NCI-H1092 (cell line): ENCODE data around the gene DTWD2.
"Not testable (repeated sequence)": the region's sequence is repeated elsewhere in the genome, so short reads cannot be mapped to it uniquely, and the experiment has no call there.

Source experiments
- DNase-seq: peaks from one replicate; lab custom pipeline; 2025; lab: John Stamatoyannopoulos, UW

DTWD2 gene

GRCh38 chr5:118863345-118863744 lies 125.0 kb downstream of the DTWD2 start:
- no peak for DNase-seq

GRCh38 chr5:118862596-118862995 lies 125.8 kb downstream of the DTWD2 start:
- no peak for DNase-seq

- no peak for DNase-seq
Observed at GRCh38 chr5:118857700-118858099, 130.6 kb downstream of the DTWD2 start.

GRCh38 chr5:118854819-118855218 lies 133.5 kb downstream of the DTWD2 start:
- no peak for DNase-seq

- not testable (repeated sequence) for DNase-seq
Observed at GRCh38 chr5:118851785-118852184, 136.6 kb downstream of the DTWD2 start.

- DNase-seq, result not testable (repeated sequence)
Observed at GRCh38 chr5:118849507-118849906, 138.8 kb downstream of the DTWD2 start.

GRCh38 chr5:118844351-118844750 lies 144.0 kb downstream of the DTWD2 start:
- DNase-seq, result no peak

GRCh38 chr5:118834710-118835109 lies 153.6 kb downstream of the DTWD2 start:
- DNase-seq, result no peak

- DNase-seq, result no peak
Observed at GRCh38 chr5:118832974-118833373, 155.4 kb downstream of the DTWD2 start.

- DNase-seq, result no peak
Observed at GRCh38 chr5:118825226-118825625, 163.1 kb downstream of the DTWD2 start.

- no peak for DNase-seq
Observed at GRCh38 chr5:118818604-118819003, 169.7 kb downstream of the DTWD2 start.

- no peak for DNase-seq
Observed at GRCh38 chr5:118808441-118808840, 179.9 kb downstream of the DTWD2 start.

- no peak for DNase-seq
Observed at GRCh38 chr5:118806571-118806970, 181.8 kb downstream of the DTWD2 start.

GRCh38 chr5:118802335-118802734 lies 186.0 kb downstream of the DTWD2 start:
- no peak for DNase-seq

GRCh38 chr5:118796081-118796480 lies 192.3 kb downstream of the DTWD2 start:
- DNase-seq, result no peak

GRCh38 chr5:118794281-118794680 lies 194.1 kb downstream of the DTWD2 start:
- DNase-seq, result no peak

GRCh38 chr5:118793652-118794051 lies 194.7 kb downstream of the DTWD2 start:
- no peak for DNase-seq

GRCh38 chr5:118793091-118793490 lies 195.3 kb downstream of the DTWD2 start:
- DNase-seq, result no peak

- peak; percentile 9 for DNase-seq
Observed at GRCh38 chr5:118791926-118792734, 196.2 kb downstream of the DTWD2 start.

- no peak for DNase-seq
Observed at GRCh38 chr5:118789366-118789765, 199.0 kb downstream of the DTWD2 start.

GRCh38 chr5:118788351-118788750 lies 200.0 kb downstream of the DTWD2 start:
- DNase-seq, result no peak
